A673 (cell line): ENCODE data around the gene C1orf159.

Experiments used
- EZH2 ChIP-seq: fragments of 200-600 bp; sonication (generic); IDR thresholded peaks from 2 replicates; pipeline ENCODE4 v1.6.1; 2017; ENCODE audit warnings: borderline replicate concordance, low read depth, mild to moderate bottlenecking, mixed read lengths, antibody characterized with exemption, low read length; ENCODE audit not compliant: poor library complexity, severe bottlenecking
- TF ChIP-seq, protein P1 (sequence below): fragments of 300-800, 200-600 bp; sonication (generic); conservative IDR thresholded peaks from 2 replicates; pipeline ENCODE4 v1.5.1; 2017; ENCODE audit warnings: low read depth, mild to moderate bottlenecking, antibody characterized with exemption, low read length, moderate library complexity, mixed read lengths

GRCh38 chr1:1163538-1164070 is 47.7 kb upstream of the C1orf159 start:
- TF ChIP-seq, protein P1, sequence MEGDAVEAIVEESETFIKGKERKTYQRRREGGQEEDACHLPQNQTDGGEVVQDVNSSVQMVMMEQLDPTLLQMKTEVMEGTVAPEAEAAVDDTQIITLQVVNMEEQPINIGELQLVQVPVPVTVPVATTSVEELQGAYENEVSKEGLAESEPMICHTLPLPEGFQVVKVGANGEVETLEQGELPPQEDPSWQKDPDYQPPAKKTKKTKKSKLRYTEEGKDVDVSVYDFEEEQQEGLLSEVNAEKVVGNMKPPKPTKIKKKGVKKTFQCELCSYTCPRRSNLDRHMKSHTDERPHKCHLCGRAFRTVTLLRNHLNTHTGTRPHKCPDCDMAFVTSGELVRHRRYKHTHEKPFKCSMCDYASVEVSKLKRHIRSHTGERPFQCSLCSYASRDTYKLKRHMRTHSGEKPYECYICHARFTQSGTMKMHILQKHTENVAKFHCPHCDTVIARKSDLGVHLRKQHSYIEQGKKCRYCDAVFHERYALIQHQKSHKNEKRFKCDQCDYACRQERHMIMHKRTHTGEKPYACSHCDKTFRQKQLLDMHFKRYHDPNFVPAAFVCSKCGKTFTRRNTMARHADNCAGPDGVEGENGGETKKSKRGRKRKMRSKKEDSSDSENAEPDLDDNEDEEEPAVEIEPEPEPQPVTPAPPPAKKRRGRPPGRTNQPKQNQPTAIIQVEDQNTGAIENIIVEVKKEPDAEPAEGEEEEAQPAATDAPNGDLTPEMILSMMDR, result no peak
- TF ChIP-seq EZH2, result no peak
